ENCODE results near the gene KIAA1210.

DNA sequence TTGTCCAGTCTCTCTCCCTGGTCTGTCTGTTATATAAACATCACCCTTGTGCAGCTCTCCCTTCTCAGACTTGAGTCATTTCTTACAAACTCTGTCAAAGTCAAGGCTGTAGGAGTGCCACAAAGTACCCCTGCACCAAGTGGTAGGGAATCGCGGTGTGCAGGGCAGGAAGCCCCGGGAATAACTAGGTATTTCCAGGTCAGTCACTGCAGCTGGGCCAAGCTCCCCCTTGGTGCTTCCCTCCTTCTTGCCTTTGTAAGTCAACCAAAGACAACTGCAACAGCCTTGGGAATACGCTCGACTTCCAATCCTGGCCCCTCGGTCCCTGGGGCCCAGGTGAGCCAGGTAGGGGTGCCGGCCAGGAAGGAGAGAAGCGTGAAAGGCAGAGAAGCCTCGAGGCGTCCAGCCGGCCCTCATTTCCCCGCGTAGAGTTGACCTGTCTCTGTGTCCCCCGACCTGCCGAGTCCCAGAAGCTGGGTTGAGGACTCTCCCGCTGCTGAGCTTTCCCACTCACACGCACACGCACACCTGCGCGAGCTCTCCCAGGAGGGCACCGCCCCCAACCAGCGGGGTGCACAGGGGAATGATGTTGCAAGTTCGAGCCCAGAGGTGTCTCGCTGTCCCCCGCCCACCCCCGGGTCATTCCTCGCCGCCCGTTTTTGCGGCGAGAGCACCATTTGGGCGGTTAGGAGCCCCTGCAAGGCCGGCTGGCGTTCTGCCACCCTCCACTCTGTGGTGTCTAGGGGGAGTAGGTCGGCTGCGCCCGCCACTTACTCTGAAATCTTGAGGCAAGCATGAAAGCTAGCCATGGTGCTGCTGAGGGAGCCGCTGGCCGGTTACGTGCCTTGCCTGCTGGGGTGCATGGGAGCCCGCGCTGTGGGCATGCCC lies 22.8 kb upstream of the KIAA1210 start:
- TF ChIP-seq, protein P1, sequence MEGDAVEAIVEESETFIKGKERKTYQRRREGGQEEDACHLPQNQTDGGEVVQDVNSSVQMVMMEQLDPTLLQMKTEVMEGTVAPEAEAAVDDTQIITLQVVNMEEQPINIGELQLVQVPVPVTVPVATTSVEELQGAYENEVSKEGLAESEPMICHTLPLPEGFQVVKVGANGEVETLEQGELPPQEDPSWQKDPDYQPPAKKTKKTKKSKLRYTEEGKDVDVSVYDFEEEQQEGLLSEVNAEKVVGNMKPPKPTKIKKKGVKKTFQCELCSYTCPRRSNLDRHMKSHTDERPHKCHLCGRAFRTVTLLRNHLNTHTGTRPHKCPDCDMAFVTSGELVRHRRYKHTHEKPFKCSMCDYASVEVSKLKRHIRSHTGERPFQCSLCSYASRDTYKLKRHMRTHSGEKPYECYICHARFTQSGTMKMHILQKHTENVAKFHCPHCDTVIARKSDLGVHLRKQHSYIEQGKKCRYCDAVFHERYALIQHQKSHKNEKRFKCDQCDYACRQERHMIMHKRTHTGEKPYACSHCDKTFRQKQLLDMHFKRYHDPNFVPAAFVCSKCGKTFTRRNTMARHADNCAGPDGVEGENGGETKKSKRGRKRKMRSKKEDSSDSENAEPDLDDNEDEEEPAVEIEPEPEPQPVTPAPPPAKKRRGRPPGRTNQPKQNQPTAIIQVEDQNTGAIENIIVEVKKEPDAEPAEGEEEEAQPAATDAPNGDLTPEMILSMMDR (IDR thresholded peaks at IDR 0.05; ENCODE audit: low read length): no peak
- TF ChIP-seq EZH2 (IDR thresholded peaks at IDR 0.05; ENCODE audit: borderline replicate concordance, low read length): no peak

Data from OCI-LY1 (cell line).